HCT116 (cell line): Measurements from ENCODE around the gene TPI1. TPM values are rescaled to one million over a fixed set of nuclear protein-coding genes. Genes with fewer than 3 reads are reported as not detected.

Experiments
- ATAC-seq: fragments of 200-7000 bp; cut with Tn5 transposase; 2 replicates; pipeline ENCODE4 v1.9.1; 2020; ENCODE audit warnings: mild to moderate bottlenecking, moderate library complexity
- BruUV-seq: library from RNA; stranded (reverse); fragments of 400-500 nt; replicated peaks from 2 replicates; lab custom pipeline; 2021; lab: Mats Ljungman, UMichigan
- CTCF ChIA-PET: fragments of 300-600 bp; sonication (Branson Sonifier 250); formaldehyde crosslinking; loops from one replicate; lab custom pipeline; 2021; ENCODE audit warnings: antibody characterized with exemption; lab: Charles Lee
- POLR2A ChIA-PET: fragments of 300-600, 350-600 bp; sonication (Branson Sonifier 250); formaldehyde crosslinking; loops from one replicate; lab custom pipeline; 2021; ENCODE audit warnings: antibody characterized with exemption; lab: Charles Lee
- RAD21 ChIA-PET, 2 experiments: fragments of 300-600 bp; sonication (Branson Sonifier 250); formaldehyde crosslinking; loops; one replicate each; lab custom pipeline; 2023; ENCODE audit warnings: low total read pairs in 2 of 2; ENCODE audit not compliant: uncharacterized antibody in 2 of 2, unreplicated experiment in 2 of 2, low non-redundant PET in 1 of 2; lab: Charles Lee
- DNase-seq: peaks from one replicate; pipeline ENCODE4 v3.0.0-alpha.2; 2010; ENCODE audit warnings: low read depth, low spot score
- H2AFZ ChIP-seq: fragments of 200-600 bp; shearing (Covaris generic), sonication (generic); 2 replicates; pipeline ENCODE4 v1.6.1; 2017; ENCODE audit warnings: low read depth, mixed run types, mixed read lengths, antibody characterized with exemption, low read length; ENCODE audit not compliant: poor library complexity, severe bottlenecking
- H3K27ac ChIP-seq: 2 replicates; pipeline ENCODE4 v1.5.1; 2012; ENCODE audit warnings: low read depth, low read length
- H3K27me3 ChIP-seq: fragments of 200-600 bp; sonication (generic); 2 replicates; pipeline ENCODE4 v1.6.1; 2016; ENCODE audit warnings: mixed run types, low read length, mixed read lengths; ENCODE audit not compliant: insufficient read depth
- H3K36me3 ChIP-seq, 2 experiments: fragments of 200-500 bp in 1 of 2; fragments of 200-600 bp in 1 of 2; sonication (Bioruptor generic) in 1 of 2; sonication (generic) in 1 of 2; 2 replicates each; pipeline versions ENCODE4 v1.5.1 to v1.6.1; 2014 to 2016; ENCODE audit warnings: low read length in 2 of 2, inconsistent platforms in 1 of 2, mixed read lengths in 1 of 2, mixed run types in 1 of 2; ENCODE audit not compliant: insufficient read depth in 2 of 2, control insufficient read depth in 1 of 2
- H3K4me1 ChIP-seq, 2 experiments: fragments of 200-600 bp in 1 of 2; sonication (generic) in 1 of 2; 2 replicates each; pipeline versions ENCODE4 v1.5.1 to v1.6.1; 2012 to 2017; ENCODE audit warnings: low read length in 2 of 2, inconsistent platforms in 1 of 2, mild to moderate bottlenecking in 1 of 2, mixed read lengths in 1 of 2, mixed run types in 1 of 2, moderate library complexity in 1 of 2; ENCODE audit not compliant: insufficient read depth in 2 of 2, control insufficient read depth in 1 of 2
- H3K4me2 ChIP-seq: fragments of 200-600 bp; sonication (generic); 2 replicates; pipeline ENCODE4 v1.6.1; 2017; ENCODE audit warnings: mixed run types, low read length, mixed read lengths
- H3K4me3 ChIP-seq, 2 experiments: fragments of 200-600 bp in 1 of 2; sonication (generic) in 1 of 2; replicated peaks in 1 of 2; 2 replicates each; pipeline ENCODE4 v1.5.1; 2011 to 2016; ENCODE audit warnings: low read length in 2 of 2, control low read depth in 1 of 2, low read depth in 1 of 2, mild to moderate bottlenecking in 1 of 2, mixed read lengths in 1 of 2, mixed run types in 1 of 2
- H3K79me2 ChIP-seq: fragments of 200-600 bp; sonication (generic); 2 replicates; pipeline ENCODE4 v1.6.1; 2017; ENCODE audit warnings: mild to moderate bottlenecking, mixed run types, low read length, moderate library complexity, mixed read lengths; ENCODE audit not compliant: insufficient read depth
- H3K9ac ChIP-seq: fragments of 200-600 bp; sonication (generic); 2 replicates; pipeline ENCODE4 v1.6.1; 2016; ENCODE audit warnings: low read length, mixed read lengths
- H3K9me2 ChIP-seq: fragments of 200-600 bp; sonication (generic), shearing (Covaris generic); 2 replicates; pipeline ENCODE4 v1.6.1; 2017; ENCODE audit warnings: mixed run types, mild to moderate bottlenecking, moderate library complexity; ENCODE audit not compliant: insufficient read depth
- H3K9me3 ChIP-seq, 2 experiments: fragments of 200-500 bp in 1 of 2; fragments of 200-600 bp in 1 of 2; sonication (Bioruptor generic) in 1 of 2; sonication (generic) in 1 of 2; 2 replicates each; pipeline ENCODE4 v1.6.1; 2014 to 2017; ENCODE audit warnings: low read length in 2 of 2, mixed read lengths in 2 of 2, inconsistent platforms in 1 of 2, low read depth in 1 of 2, mild to moderate bottlenecking in 1 of 2, mixed run types in 1 of 2, moderate library complexity in 1 of 2; ENCODE audit not compliant: control insufficient read depth in 1 of 2, insufficient read depth in 1 of 2
- H4K20me1 ChIP-seq: fragments of 200-600 bp; sonication (generic), shearing (Covaris generic); 2 replicates; pipeline ENCODE4 v1.6.1; 2017; ENCODE audit warnings: mixed run types, mild to moderate bottlenecking, moderate library complexity; ENCODE audit not compliant: insufficient read depth
- ATF3 ChIP-seq: IDR thresholded peaks from 2 replicates; pipeline ENCODE4 v1.6.1; 2012
- CBX3 ChIP-seq: IDR thresholded peaks from 2 replicates; pipeline ENCODE4 v1.6.1; 2012; ENCODE audit warnings: low read depth
- CTCF ChIP-seq, 3 experiments: fragments of 200-600 bp in 1 of 3; sonication (generic) in 1 of 3; IDR thresholded peaks in 2 of 3; conservative IDR thresholded peaks in 1 of 3; 2 replicates each; pipeline ENCODE4 v1.5.1; 2012 to 2017; ENCODE audit warnings: low read depth in 2 of 3, low read length in 2 of 3, antibody characterized with exemption in 1 of 3, borderline replicate concordance in 1 of 3, control low read depth in 1 of 3, mild to moderate bottlenecking in 1 of 3, mixed read lengths in 1 of 3, mixed run types in 1 of 3, moderate library complexity in 1 of 3; ENCODE audit not compliant: insufficient read depth in 1 of 3
- EGR1 ChIP-seq: IDR thresholded peaks from 2 replicates; pipeline ENCODE4 v1.6.1; 2012; ENCODE audit warnings: low read depth
- EZH2 ChIP-seq: fragments of 200-600 bp; sonication (generic); IDR thresholded peaks from 2 replicates; pipeline ENCODE4 v1.6.1; 2017; ENCODE audit warnings: antibody characterized with exemption, mixed run types
- EZH2phosphoT487 ChIP-seq: fragments of 200-600 bp; IDR thresholded peaks from 2 replicates; pipeline ENCODE4 v1.6.1; 2018; ENCODE audit warnings: antibody characterized with exemption, borderline replicate concordance
- FOSL1 ChIP-seq: IDR thresholded peaks from 2 replicates; pipeline ENCODE4 v1.6.1; 2012; ENCODE audit warnings: low read depth
- JUND ChIP-seq: IDR thresholded peaks from 2 replicates; pipeline ENCODE4 v1.6.1; 2012
- POLR2A ChIP-seq: IDR thresholded peaks from 2 replicates; pipeline ENCODE4 v1.7.0; 2011; ENCODE audit warnings: borderline replicate concordance; ENCODE audit not compliant: insufficient read depth, insufficient read length; ENCODE audit errors: extremely low read depth
- RAD21 ChIP-seq: IDR thresholded peaks from 2 replicates; pipeline ENCODE4 v1.6.1; 2012; ENCODE audit warnings: low read depth, mild to moderate bottlenecking
- REST ChIP-seq: IDR thresholded peaks from 2 replicates; pipeline ENCODE4 v1.6.1; 2012; ENCODE audit warnings: low read depth
- SIN3A ChIP-seq: IDR thresholded peaks from 2 replicates; pipeline ENCODE4 v1.6.1; 2012; ENCODE audit warnings: low read depth
- SP1 ChIP-seq: IDR thresholded peaks from 2 replicates; pipeline ENCODE4 v1.6.1; 2012; ENCODE audit warnings: low read depth
- SRF ChIP-seq: IDR thresholded peaks from 2 replicates; pipeline ENCODE4 v1.6.1; 2012; ENCODE audit warnings: low read depth
- TCF7L2 ChIP-seq: IDR thresholded peaks from 2 replicates; pipeline ENCODE4 v1.7.0; 2011; ENCODE audit warnings: borderline replicate concordance, inconsistent platforms; ENCODE audit not compliant: insufficient read depth, insufficient read length; ENCODE audit errors: extremely low read depth
- YY1 ChIP-seq: IDR thresholded peaks from 2 replicates; pipeline ENCODE4 v1.6.1; 2011; ENCODE audit warnings: low read length, low read depth, moderate library complexity, mild to moderate bottlenecking; ENCODE audit not compliant: insufficient replicate concordance; ENCODE audit errors: extremely low read depth
- ZBTB33 ChIP-seq: IDR thresholded peaks from 2 replicates; pipeline ENCODE4 v1.6.1; 2011; ENCODE audit warnings: mild to moderate bottlenecking, low read length, moderate library complexity; ENCODE audit not compliant: insufficient replicate concordance; ENCODE audit errors: extremely low read depth
- ZFX ChIP-seq: fragments of 450-650 bp; IDR thresholded peaks from 2 replicates; pipeline ENCODE4 v1.6.1; 2017
- ZNF274 ChIP-seq: fragments of 200-500 bp; sonication (Bioruptor generic); IDR thresholded peaks from 2 replicates; pipeline ENCODE4 v1.6.1; 2014; ENCODE audit warnings: mild to moderate bottlenecking, low read depth, low read length, inconsistent platforms
- intact Hi-C: fragments of 100-400 bp; cut with micrococcal nuclease; formaldehyde crosslinking; loops from 2 replicates; pipeline ENCODE4 v1.10.0; 2022
- total RNA-seq: library from RNA; stranded (reverse); gene quantifications from one replicate; pipeline ENCODE4 v1.2.1, GENCODE V29; 2021; ENCODE audit not compliant: unreplicated experiment

The TPI1 gene
- total RNA-seq, 1 experiment from 2014 or later = 1,068 TPM

GRCh38 chr12:6849976-6850560 is 17.3 kb upstream of the TPI1 start:
- no peaks in the 10 kb centered on the region for H3K9me3 ChIP-seq
- no TSS peak for BruUV-seq
- DNase-seq = no peak
- H3K36me3 ChIP-seq = peaks cover 27 to 44% of the 10 kb centered on the region in 2 experiments; a peak in 3 of 4 replicates
- TF ChIP-seq ZNF274 (no peak), YY1 (no peak), RAD21 (no peak), CTCF (IDR thresholded peaks at IDR 0.05 in 2 of 3, conservative IDR thresholded peaks at IDR 0.05 in 1 of 3; ENCODE audit: borderline replicate concordance in 1 of 3, insufficient read depth in 1 of 3, low read depth in 2 of 3, low read length in 2 of 3) (no peak), TCF7L2 (no peak), SP1 (no peak), ZFX (no peak), EZH2 (no peak), EGR1 (no peak), ZBTB33 (no peak), JUND (no peak), POLR2A (no peak), REST (no peak), FOSL1 (no peak), SRF (no peak), CBX3 (no peak), ATF3 (no peak), SIN3A (no peak), EZH2phosphoT487 (no peak)
- no peak overlapping the region for H2AFZ ChIP-seq
- CTCF ChIA-PET = no interaction called here
- H3K27ac ChIP-seq = peak overlapping the region; percentile 77
- H3K4me3 ChIP-seq = peak overlapping the region; percentile 67 to 94
- H3K9me2 ChIP-seq = no peaks in the 10 kb centered on the region
- H3K79me2 ChIP-seq = peaks cover 43% of the 10 kb centered on the region
- no peaks in the 10 kb centered on the region for H3K27me3 ChIP-seq
- H3K9ac ChIP-seq = peak overlapping the region; percentile 89
- H3K4me1 ChIP-seq = peaks cover 15 to 31% of the 10 kb centered on the region in 2 experiments
- no peak for ATAC-seq
- peak overlapping the region; percentile 100 for H3K4me2 ChIP-seq
- intact Hi-C loops = loop anchor here (5.0 kb wide), 1 partner anchor 243 kb away; the partner anchor contains the start of gene CHD4
- RAD21 ChIA-PET = no interaction called here
- POLR2A ChIA-PET = interaction anchor here (2.9 to 8.9 kb wide), 2 partner anchors 19 to 94 kb away, joined by 28 to 186 read pairs; partner anchors contain the start of genes C12orf57, RNU7-1, SPSB2 and TPI1
- no peaks in the 10 kb centered on the region for H4K20me1 ChIP-seq
